GM12865 (cell line): ENCODE data around the gene NDUFC2.
"Not testable (repeated sequence)": the region's sequence is repeated elsewhere in the genome, so short reads cannot be mapped to it uniquely, and the experiment has no call there.

ENCODE experiments used
- DNase-seq: peaks from one replicate; pipeline ENCODE4 v3.0.0; 2010; ENCODE audit warnings: low read depth
- H3K4me3 ChIP-seq: 2 replicates; pipeline ENCODE4 v1.5.1; 2011; ENCODE audit warnings: mild to moderate bottlenecking, low read depth, low read length, control low read depth
- TF ChIP-seq, protein P1 (sequence below): IDR thresholded peaks from 2 replicates; pipeline ENCODE4 v1.5.1; 2011; ENCODE audit warnings: low read length, control low read depth, low read depth, inconsistent platforms; ENCODE audit not compliant: insufficient read depth; ENCODE audit errors: missing control alignments

NDUFC2 gene

GRCh38 chr11:78061088-78061920 is 18.4 kb downstream of the NDUFC2 start:
- DNase-seq = no peak
- H3K4me3 ChIP-seq = no peak overlapping the region
- TF ChIP-seq, protein P1, sequence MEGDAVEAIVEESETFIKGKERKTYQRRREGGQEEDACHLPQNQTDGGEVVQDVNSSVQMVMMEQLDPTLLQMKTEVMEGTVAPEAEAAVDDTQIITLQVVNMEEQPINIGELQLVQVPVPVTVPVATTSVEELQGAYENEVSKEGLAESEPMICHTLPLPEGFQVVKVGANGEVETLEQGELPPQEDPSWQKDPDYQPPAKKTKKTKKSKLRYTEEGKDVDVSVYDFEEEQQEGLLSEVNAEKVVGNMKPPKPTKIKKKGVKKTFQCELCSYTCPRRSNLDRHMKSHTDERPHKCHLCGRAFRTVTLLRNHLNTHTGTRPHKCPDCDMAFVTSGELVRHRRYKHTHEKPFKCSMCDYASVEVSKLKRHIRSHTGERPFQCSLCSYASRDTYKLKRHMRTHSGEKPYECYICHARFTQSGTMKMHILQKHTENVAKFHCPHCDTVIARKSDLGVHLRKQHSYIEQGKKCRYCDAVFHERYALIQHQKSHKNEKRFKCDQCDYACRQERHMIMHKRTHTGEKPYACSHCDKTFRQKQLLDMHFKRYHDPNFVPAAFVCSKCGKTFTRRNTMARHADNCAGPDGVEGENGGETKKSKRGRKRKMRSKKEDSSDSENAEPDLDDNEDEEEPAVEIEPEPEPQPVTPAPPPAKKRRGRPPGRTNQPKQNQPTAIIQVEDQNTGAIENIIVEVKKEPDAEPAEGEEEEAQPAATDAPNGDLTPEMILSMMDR = no peak

DNA sequence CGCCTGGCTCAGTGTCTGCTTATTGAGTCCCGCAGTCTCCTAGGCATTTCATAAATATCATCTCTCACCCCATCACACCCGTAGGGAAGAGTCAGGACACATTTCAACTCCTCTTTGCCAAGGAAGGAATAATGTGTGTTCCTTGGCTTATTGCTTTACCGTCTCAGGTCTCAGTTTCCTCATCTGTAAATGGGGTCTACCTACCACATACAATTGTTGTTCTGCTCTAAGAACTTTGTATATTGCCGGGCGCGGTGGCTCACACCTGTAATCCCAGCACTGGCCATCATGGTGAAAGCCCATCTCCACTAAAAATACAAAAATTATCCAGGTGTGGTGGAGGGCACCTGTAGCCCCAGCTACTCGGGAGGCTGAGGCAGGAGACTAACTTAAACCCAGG is 19.1 kb downstream of the NDUFC2 start:
- no peak for DNase-seq
- H3K4me3 ChIP-seq = no peak overlapping the region
- TF ChIP-seq, protein P1 = no peak

- H3K4me3 ChIP-seq, DNase-seq: not testable (repeated sequence)
Observed at GRCh38 chr11:78059749-78060328, 19.8 kb downstream of the NDUFC2 start.

GRCh38 chr11:78057462-78058055 is 22.1 kb downstream of the NDUFC2 start:
- DNase-seq = no peak
- TF ChIP-seq, protein P1 = no peak
- H3K4me3 ChIP-seq = no peak overlapping the region

DNA sequence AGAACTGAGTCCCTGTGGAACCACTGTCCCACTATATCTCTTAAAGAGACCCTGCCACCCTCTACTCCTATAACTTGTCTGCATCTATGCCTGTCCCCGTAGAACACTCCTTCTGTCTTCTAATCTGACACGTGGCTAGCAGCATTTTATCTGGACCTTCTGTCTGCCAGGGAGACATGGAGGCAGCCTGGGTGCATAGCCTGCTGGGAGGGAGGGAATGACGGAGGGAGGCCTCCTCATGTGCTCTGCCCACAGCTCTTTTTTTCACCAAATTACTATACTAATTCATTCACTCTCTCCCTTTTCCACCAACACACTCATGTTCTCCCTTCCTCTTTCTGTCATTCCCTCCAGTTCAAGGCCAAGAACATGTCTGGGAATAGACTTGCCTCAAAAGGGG is 23.6 kb downstream of the NDUFC2 start:
- TF ChIP-seq, protein P1 = no peak
- DNase-seq = no peak
- no peak overlapping the region for H3K4me3 ChIP-seq

DNA sequence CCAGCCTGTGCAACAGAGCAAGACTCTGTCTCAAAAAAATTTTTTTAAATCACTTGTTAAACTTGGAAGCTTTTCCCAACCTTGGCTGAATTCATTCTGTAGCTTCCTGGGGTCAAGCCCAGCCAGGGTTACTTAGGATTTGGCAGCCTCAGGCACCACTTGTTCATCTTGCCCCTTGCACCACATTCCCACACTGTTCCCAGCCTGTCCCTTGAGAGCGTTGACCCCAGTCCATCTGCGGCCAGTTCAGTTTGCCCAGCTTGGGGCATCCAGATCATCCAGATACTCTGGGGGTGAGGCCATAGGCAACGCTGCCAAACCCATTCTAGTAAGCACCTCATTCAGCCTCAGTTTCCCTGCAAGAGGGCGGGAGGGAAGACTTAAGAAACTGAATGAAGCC is 24.7 kb downstream of the NDUFC2 start:
- DNase-seq = no peak
- TF ChIP-seq, protein P1 = no peak
- H3K4me3 ChIP-seq = no peak overlapping the region
